Measurements from ENCODE around the gene GADD45G. TPM values are rescaled to one million over a fixed set of nuclear protein-coding genes. Genes with fewer than 3 reads are reported as not detected.

Gene GADD45G
- total RNA-seq, 1 experiment from 2014 or later, result 7.7 TPM

DNA sequence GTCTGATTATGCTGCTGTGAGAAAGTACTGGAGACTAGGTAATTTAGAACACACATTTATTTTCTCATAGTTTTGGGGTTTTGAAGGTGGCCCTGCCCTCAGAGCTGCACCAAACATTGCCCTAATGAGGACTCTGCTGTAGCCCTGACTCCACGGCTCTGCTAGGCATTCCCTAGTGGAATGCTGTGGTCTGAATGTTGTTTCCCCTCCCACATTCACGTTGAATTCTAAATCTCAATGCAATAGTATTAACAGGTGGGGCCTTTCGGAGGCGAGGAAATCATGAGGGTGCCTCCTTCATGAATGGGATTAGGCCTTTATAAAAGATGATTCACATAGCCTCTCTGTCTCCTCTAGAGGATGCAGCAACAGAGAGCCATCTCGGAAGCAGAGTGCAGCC lies 25.7 kb downstream of the GADD45G start:
- WGBS (ENCODE audit: extremely low coverage, insufficient read length, low lambda C conversion rate), result no CpG with 5 or more reads among the region's 5 CpGs

More for the DNA sequence above, 25.7 kb downstream of the GADD45G start:
- Histone ChIP-seq H2AK5ac (ENCODE audit: insufficient read length, low read length) (no peak overlapping the region), H3K9ac (ENCODE audit: extremely low read depth, insufficient read length, low read length) (no peak overlapping the region), H3K4me1 (ENCODE audit: insufficient read depth, low read length) (no peaks in the 10 kb centered on the region), H3K14ac (ENCODE audit: insufficient read depth, low read length) (no peak overlapping the region), H2BK15ac (ENCODE audit: low read depth, low read length) (no peak overlapping the region), H3K4me2 (ENCODE audit: insufficient read depth, insufficient read length, low read length) (no peak overlapping the region), H2BK120ac (ENCODE audit: low read depth, low read length, poor library complexity, severe bottlenecking) (no peak overlapping the region), H2BK12ac (ENCODE audit: insufficient read length, low read depth, low read length) (no peak overlapping the region), H4K8ac (replicated peaks; ENCODE audit: insufficient read length, low read depth, low read length) (no peak overlapping the region), H3K18ac (ENCODE audit: insufficient read length, low read depth, low read length) (no peak overlapping the region), H3K9me3 (ENCODE audit: control insufficient read depth, low read depth, low read length) (no peaks in the 10 kb centered on the region), H4K5ac (ENCODE audit: insufficient read length, low read depth, low read length) (no peak overlapping the region), H3K27me3 (ENCODE audit: insufficient read depth, low read length) (no peaks in the 10 kb centered on the region), H2AFZ (ENCODE audit: low read length) (no peak overlapping the region), H3K23me2 (ENCODE audit: insufficient read length, low read depth, low read length, poor library complexity, severe bottlenecking) (no peaks in the 10 kb centered on the region), H4K91ac (ENCODE audit: insufficient read length, low read depth, low read length) (no peak overlapping the region), H3K56ac (ENCODE audit: insufficient read length, low read depth, low read length) (no peak overlapping the region), H3K79me1 (ENCODE audit: insufficient read depth, low read depth, low read length, poor library complexity, severe bottlenecking) (no peaks in the 10 kb centered on the region), H3K27ac (ENCODE audit: insufficient read length, low read depth, low read length) (no peak overlapping the region), H3K4ac (ENCODE audit: low read depth, low read length) (no peak overlapping the region), H4K20me1 (ENCODE audit: control insufficient read depth, insufficient read depth, insufficient read length) (no peaks in the 10 kb centered on the region), H2BK20ac (ENCODE audit: low read depth, low read length, poor library complexity, severe bottlenecking) (no peak overlapping the region), H2BK5ac (ENCODE audit: insufficient read length, low read length) (no peak overlapping the region), H3T11ph (ENCODE audit: low read length) (no peak overlapping the region), H3K79me2 (ENCODE audit: insufficient read depth, low read length) (no peaks in the 10 kb centered on the region), H3K23ac (ENCODE audit: insufficient read length, low read depth, low read length) (no peak overlapping the region)
- Mint-ChIP-seq H3K27ac (no peak overlapping the region), H3K36me3 (ENCODE audit: insufficient read depth in 1 of 3, low read depth in 3 of 3) (no peaks in the 10 kb centered on the region), H3K27me3 (ENCODE audit: low read depth) (peaks cover 4% of the 10 kb centered on the region), H3K4me1 (peaks cover 26 to 27% of the 10 kb centered on the region in 2 experiments), H3K4me3 (no peak overlapping the region), H3K9me3 (no peaks in the 10 kb centered on the region)
- no peak for DNase-seq
- TF ChIP-seq, protein P1, sequence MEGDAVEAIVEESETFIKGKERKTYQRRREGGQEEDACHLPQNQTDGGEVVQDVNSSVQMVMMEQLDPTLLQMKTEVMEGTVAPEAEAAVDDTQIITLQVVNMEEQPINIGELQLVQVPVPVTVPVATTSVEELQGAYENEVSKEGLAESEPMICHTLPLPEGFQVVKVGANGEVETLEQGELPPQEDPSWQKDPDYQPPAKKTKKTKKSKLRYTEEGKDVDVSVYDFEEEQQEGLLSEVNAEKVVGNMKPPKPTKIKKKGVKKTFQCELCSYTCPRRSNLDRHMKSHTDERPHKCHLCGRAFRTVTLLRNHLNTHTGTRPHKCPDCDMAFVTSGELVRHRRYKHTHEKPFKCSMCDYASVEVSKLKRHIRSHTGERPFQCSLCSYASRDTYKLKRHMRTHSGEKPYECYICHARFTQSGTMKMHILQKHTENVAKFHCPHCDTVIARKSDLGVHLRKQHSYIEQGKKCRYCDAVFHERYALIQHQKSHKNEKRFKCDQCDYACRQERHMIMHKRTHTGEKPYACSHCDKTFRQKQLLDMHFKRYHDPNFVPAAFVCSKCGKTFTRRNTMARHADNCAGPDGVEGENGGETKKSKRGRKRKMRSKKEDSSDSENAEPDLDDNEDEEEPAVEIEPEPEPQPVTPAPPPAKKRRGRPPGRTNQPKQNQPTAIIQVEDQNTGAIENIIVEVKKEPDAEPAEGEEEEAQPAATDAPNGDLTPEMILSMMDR (conservative IDR thresholded peaks at IDR 0.05), result no peak
